A673 (cell line): ENCODE results near the gene CDH4. TPM values are rescaled to one million over a fixed set of nuclear protein-coding genes. Genes with fewer than 3 reads are reported as not detected.

Experiments
- BruUV-seq: library from RNA; stranded (reverse); fragments of 400-500 nt; replicated peaks from 2 replicates; lab custom pipeline; 2021; lab: Mats Ljungman, UMichigan
- CTCF ChIA-PET: fragments of 300-600 bp; sonication (Branson Sonifier 250); formaldehyde crosslinking; loops from one replicate; lab custom pipeline; 2022; ENCODE audit warnings: antibody characterized with exemption; lab: Charles Lee
- POLR2A ChIA-PET: fragments of 300-600 bp; sonication (Branson Sonifier 250); formaldehyde crosslinking; loops from one replicate; lab custom pipeline; 2022; ENCODE audit warnings: antibody characterized with exemption; ENCODE audit not compliant: low non-redundant PET; lab: Charles Lee
- DNase-seq: peaks from one replicate; pipeline ENCODE4 v3.0.0-alpha.2; 2015; ENCODE audit warnings: low spot score
- H3K27ac ChIP-seq: fragments of 200-600 bp; sonication (generic); 2 replicates; pipeline ENCODE4 v1.5.1; 2016; ENCODE audit warnings: mixed run types, low read depth, mild to moderate bottlenecking, mixed read lengths, antibody characterized with exemption, low read length; ENCODE audit not compliant: poor library complexity, severe bottlenecking
- H3K27me3 ChIP-seq: fragments of 200-600 bp; sonication (generic); replicated peaks from 2 replicates; pipeline ENCODE4 v1.6.1; 2017; ENCODE audit warnings: mixed run types, low read depth, mild to moderate bottlenecking, mixed read lengths, antibody characterized with exemption, low read length; ENCODE audit not compliant: insufficient read depth, poor library complexity
- H3K36me3 ChIP-seq: fragments of 200-600 bp; sonication (generic); 2 replicates; pipeline ENCODE4 v1.6.1; 2016; ENCODE audit warnings: mixed run types, mild to moderate bottlenecking, mixed read lengths, antibody characterized with exemption, low read length; ENCODE audit not compliant: insufficient read depth, poor library complexity, severe bottlenecking
- H3K4me1 ChIP-seq: fragments of 200-600 bp; sonication (generic); 2 replicates; pipeline ENCODE4 v1.6.1; 2017; ENCODE audit warnings: mixed run types, mild to moderate bottlenecking, mixed read lengths, antibody characterized with exemption, low read length; ENCODE audit not compliant: insufficient read depth, poor library complexity, severe bottlenecking
- H3K4me3 ChIP-seq: fragments of 200-600 bp; sonication (generic); 2 replicates; pipeline ENCODE4 v1.5.1; 2016; ENCODE audit warnings: low read depth, mixed run types, mild to moderate bottlenecking, mixed read lengths, low read length; ENCODE audit not compliant: poor library complexity, severe bottlenecking
- H3K9me3 ChIP-seq: fragments of 200-600 bp; sonication (generic); 2 replicates; pipeline ENCODE4 v1.6.1; 2016; ENCODE audit warnings: mixed run types, low read depth, mild to moderate bottlenecking, mixed read lengths, antibody characterized with exemption, low read length; ENCODE audit not compliant: poor library complexity, severe bottlenecking
- EZH2 ChIP-seq: fragments of 200-600 bp; sonication (generic); IDR thresholded peaks from 2 replicates; pipeline ENCODE4 v1.6.1; 2017; ENCODE audit warnings: borderline replicate concordance, low read depth, mild to moderate bottlenecking, mixed read lengths, antibody characterized with exemption, low read length; ENCODE audit not compliant: poor library complexity, severe bottlenecking
- intact Hi-C: fragments of 100-400 bp; cut with micrococcal nuclease; formaldehyde crosslinking; loops from one replicate; pipeline ENCODE4 v1.10.0; 2022; ENCODE audit not compliant: unreplicated experiment
- total RNA-seq: library from RNA; stranded (reverse); gene quantifications from 2 replicates; pipeline ENCODE4 v1.2.3, GENCODE V29; 2021
- TF ChIP-seq, protein P1 (sequence below): fragments of 300-800, 200-600 bp; sonication (generic); conservative IDR thresholded peaks from 2 replicates; pipeline ENCODE4 v1.5.1; 2017; ENCODE audit warnings: low read depth, mild to moderate bottlenecking, antibody characterized with exemption, low read length, moderate library complexity, mixed read lengths

CDH4 gene
- total RNA-seq, 1 experiment from 2014 or later: 8.3 TPM

GRCh38 chr20:61459266-61459665, 207.2 kb downstream of the CDH4 start:
- ChIA-PET CTCF (no interaction called here), POLR2A (no interaction called here)
- BruUV-seq: no TSS peak

DNA sequence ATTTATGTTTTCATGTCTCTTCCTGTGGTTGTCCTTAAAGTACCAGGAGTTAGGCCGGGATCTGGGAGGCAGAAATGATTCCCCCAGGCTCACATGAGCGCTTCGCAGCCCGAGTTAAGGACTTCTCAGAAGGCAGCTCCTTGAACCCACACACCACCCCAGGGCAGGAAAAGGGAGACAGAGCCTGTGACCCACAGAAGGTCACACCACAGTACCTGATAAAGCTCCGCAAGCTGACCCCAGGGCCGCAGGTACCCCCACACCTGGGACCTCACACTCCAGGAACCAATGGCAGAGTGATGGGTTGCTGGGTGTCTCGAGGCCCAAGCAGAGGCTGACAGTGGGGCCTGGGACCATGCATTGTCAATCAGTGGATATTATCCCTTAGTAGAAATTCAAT, 207.6 kb downstream of the CDH4 start:
- Histone ChIP-seq H3K4me3 (no peak overlapping the region), H3K36me3 (no peaks in the 10 kb centered on the region), H3K9me3 (no peaks in the 10 kb centered on the region), H3K4me1 (no peaks in the 10 kb centered on the region), H3K27ac (no peak overlapping the region), H3K27me3 (peaks cover 14% of the 10 kb centered on the region)
- intact Hi-C loops: no loop called here
- BruUV-seq: no TSS peak
- no peak for DNase-seq
- POLR2A ChIA-PET: no interaction called here
- TF ChIP-seq, protein P1, sequence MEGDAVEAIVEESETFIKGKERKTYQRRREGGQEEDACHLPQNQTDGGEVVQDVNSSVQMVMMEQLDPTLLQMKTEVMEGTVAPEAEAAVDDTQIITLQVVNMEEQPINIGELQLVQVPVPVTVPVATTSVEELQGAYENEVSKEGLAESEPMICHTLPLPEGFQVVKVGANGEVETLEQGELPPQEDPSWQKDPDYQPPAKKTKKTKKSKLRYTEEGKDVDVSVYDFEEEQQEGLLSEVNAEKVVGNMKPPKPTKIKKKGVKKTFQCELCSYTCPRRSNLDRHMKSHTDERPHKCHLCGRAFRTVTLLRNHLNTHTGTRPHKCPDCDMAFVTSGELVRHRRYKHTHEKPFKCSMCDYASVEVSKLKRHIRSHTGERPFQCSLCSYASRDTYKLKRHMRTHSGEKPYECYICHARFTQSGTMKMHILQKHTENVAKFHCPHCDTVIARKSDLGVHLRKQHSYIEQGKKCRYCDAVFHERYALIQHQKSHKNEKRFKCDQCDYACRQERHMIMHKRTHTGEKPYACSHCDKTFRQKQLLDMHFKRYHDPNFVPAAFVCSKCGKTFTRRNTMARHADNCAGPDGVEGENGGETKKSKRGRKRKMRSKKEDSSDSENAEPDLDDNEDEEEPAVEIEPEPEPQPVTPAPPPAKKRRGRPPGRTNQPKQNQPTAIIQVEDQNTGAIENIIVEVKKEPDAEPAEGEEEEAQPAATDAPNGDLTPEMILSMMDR: no peak
- no peak for TF ChIP-seq EZH2
- CTCF ChIA-PET: no interaction called here

More at GRCh38 chr20:61459266-61459665, 207.2 kb downstream of the CDH4 start:
- Histone ChIP-seq H3K27ac (no peak overlapping the region), H3K4me1 (no peaks in the 10 kb centered on the region), H3K36me3 (no peaks in the 10 kb centered on the region), H3K9me3 (no peaks in the 10 kb centered on the region), H3K27me3 (peaks cover 14% of the 10 kb centered on the region), H3K4me3 (no peak overlapping the region)
- no peak for DNase-seq
- intact Hi-C loops: no loop called here
- TF ChIP-seq EZH2: no peak
- TF ChIP-seq, protein P1: no peak

DNA sequence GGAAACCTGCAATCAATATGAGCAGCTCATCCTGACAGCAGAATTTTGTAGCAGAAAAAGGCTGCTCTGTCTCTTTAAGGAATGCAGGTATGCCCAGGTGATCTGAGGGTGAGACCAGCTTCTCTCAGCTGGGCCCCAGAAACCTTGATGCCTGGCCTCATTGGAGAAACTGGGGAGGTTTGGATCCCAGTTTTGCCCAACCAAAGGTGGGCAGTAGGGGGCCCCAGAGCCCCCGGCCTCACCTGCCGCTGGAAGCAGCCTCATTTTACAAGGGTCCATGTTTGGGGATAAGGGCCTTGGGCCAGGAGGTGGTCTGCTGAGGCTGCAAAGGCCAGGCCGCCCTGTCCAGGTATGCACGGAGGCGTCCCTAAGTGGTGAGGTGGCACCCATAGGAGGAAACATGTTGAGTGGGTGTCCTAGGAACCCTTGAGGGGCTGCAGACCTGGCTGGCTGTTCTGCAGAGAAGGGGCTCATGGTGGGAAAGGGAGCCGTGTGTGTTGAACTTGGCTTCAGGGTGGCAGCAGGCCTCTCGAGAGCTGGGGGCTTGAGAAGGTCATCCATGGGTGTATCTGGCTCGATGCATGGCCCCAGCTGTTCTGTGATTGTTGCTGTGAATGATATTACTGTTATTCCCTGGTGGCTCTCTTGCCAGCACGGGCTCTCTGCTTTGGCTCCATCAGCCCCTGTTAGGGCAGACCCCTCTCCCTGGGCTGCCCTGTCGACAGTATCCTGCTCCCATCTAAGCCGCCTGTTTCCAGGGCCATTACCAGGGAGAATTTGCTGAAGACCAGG, 208.4 kb downstream of the CDH4 start:
- ChIA-PET POLR2A (no interaction called here), CTCF (no interaction called here)
- no peak for DNase-seq
- no peaks in the 10 kb centered on the region for H3K4me1 ChIP-seq
- no TSS peak for BruUV-seq
- TF ChIP-seq, protein P1: no peak
- no peak overlapping the region for H3K4me3 ChIP-seq
- no peaks in the 10 kb centered on the region for H3K36me3 ChIP-seq
- H3K27me3 ChIP-seq: peaks cover 21% of the 10 kb centered on the region
- no peaks in the 10 kb centered on the region for H3K9me3 ChIP-seq
- intact Hi-C loops: no loop called here
- H3K27ac ChIP-seq: no peak overlapping the region
